Natural killer cell treated with Interleukin-12 subunit alpha and Interleukin-12 subunit beta and Interleukin-15 and Interleukin-18, amount 100 ng/mL, for 72 hours (primary cell): ENCODE results near the gene NRXN3. TPM values are rescaled to one million over a fixed set of nuclear protein-coding genes. Genes with fewer than 3 reads are reported as not detected.
"Not testable (repeated sequence)": the region's sequence is repeated elsewhere in the genome, so short reads cannot be mapped to it uniquely, and the experiment has no call there.

Experiments used
- ATAC-seq, 2 donors: fragments of 150-1000 bp; cut with Tn5 transposase in 1 of 2; sonication (Bioruptor Pico), chemical (Tn5 transposase) in 1 of 2; 2 replicates each; pipeline ENCODE4 v1.10.0; 2021
- DNase-seq: peaks from one replicate; pipeline ENCODE4 v3.0.0; 2022; ENCODE audit warnings: low spot score
- H3K27ac Mint-ChIP-seq, 2 donors: 1 replicate in 1 of 2; 2 replicates in 1 of 2; pipeline ENCODE4 v1.8.0; 2022; ENCODE audit warnings: mixed read lengths in 2 of 2, mild to moderate bottlenecking in 1 of 2, moderate library complexity in 1 of 2
- H3K27me3 Mint-ChIP-seq, 2 donors: 1 replicate in 1 of 2; 2 replicates in 1 of 2; pipeline ENCODE4 v1.8.0; 2022; ENCODE audit warnings: mixed read lengths in 2 of 2
- H3K36me3 Mint-ChIP-seq: one replicate; pipeline ENCODE4 v1.8.0; 2022; ENCODE audit warnings: mixed read lengths
- H3K4me1 Mint-ChIP-seq, 2 donors: 1 replicate in 1 of 2; 2 replicates in 1 of 2; pipeline ENCODE4 v1.8.0; 2022; ENCODE audit warnings: low read depth in 2 of 2, mixed read lengths in 2 of 2, mild to moderate bottlenecking in 1 of 2
- H3K4me3 Mint-ChIP-seq: one replicate; pipeline ENCODE4 v1.8.0; 2022; ENCODE audit warnings: mixed read lengths
- H3K9me3 Mint-ChIP-seq: 2 replicates; pipeline ENCODE4 v1.8.0; 2022; ENCODE audit warnings: mixed read lengths
- total RNA-seq, 2 donors: library from RNA; stranded (reverse); gene quantifications; one replicate each; pipeline ENCODE4 v1.2.3, GENCODE V29; 2022

The NRXN3 gene
- total RNA-seq, 2 donors from 2014 or later: not detected

GRCh38 chr14:78437448-78437847 is 267.3 kb downstream of the NRXN3 start:
- DNase-seq, ATAC-seq, H3K4me3 Mint-ChIP-seq, H3K9me3 Mint-ChIP-seq, H3K4me1 Mint-ChIP-seq, H3K27ac Mint-ChIP-seq, H3K36me3 Mint-ChIP-seq: not testable (repeated sequence)
- peaks cover 7 to 11% of the 10 kb centered on the region in 2 donors for H3K27me3 Mint-ChIP-seq

- peaks cover 7% of the 10 kb centered on the region in 2 donors for H3K27me3 Mint-ChIP-seq
- no peak overlapping the region for H3K4me3 Mint-ChIP-seq
- DNase-seq: no peak
- H3K9me3 Mint-ChIP-seq: no peaks in the 10 kb centered on the region
- no peaks in the 10 kb centered on the region for H3K36me3 Mint-ChIP-seq
- H3K27ac Mint-ChIP-seq: no peak overlapping the region
- no peak for ATAC-seq
- no peaks in the 10 kb centered on the region for H3K4me1 Mint-ChIP-seq
Measured at GRCh38 chr14:78440356-78440894, 270.3 kb downstream of the NRXN3 start.

DNA sequence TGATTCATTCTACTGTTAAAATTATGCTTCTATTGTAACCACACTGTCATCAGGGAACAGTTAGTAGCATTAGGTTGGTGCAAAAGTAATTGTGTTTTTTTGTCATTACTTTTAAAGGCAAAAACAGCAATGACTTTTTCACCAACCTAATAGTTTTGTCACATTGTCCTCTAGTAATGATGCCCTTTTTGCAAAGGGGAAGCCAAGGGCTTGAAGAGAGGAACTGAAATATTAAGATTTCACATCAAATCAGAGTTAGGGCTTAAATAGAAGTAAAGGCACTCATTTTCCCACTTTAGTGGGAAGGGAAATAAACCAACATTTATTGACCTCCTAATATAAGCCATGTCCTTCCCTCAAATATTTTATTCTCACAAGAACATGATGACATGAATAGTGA is 273.7 kb downstream of the NRXN3 start:
- no peak for DNase-seq
- no peak for ATAC-seq
- Mint-ChIP-seq H3K36me3 (no peaks in the 10 kb centered on the region), H3K9me3 (no peaks in the 10 kb centered on the region), H3K4me1 (no peaks in the 10 kb centered on the region), H3K4me3 (no peak overlapping the region), H3K27ac (no peak overlapping the region), H3K27me3 (peaks cover 5 to 6% of the 10 kb centered on the region in 2 donors)

DNA sequence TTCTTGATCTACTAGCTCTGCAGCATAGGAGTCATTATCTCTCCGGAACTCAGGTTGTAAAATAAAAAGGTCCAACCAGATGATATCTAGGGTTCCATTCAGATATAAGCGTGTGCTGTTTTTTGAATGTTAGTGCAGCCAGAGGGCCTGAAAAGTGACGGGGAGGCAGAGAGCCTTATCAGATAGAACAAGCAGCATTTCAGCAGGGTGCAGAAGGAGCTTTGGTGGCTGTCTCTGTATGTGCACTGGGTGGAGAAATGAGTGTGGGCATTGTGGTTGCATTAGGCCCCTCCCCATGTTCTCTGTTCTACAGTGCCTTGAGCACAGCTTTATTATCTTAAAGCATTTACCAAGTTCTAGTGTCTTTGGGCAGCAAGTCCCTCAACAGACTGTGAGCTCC is 275.1 kb downstream of the NRXN3 start:
- Mint-ChIP-seq H3K27ac (no peak overlapping the region), H3K36me3 (no peaks in the 10 kb centered on the region), H3K4me1 (no peaks in the 10 kb centered on the region), H3K9me3 (no peaks in the 10 kb centered on the region), H3K27me3 (peaks cover 5% of the 10 kb centered on the region in 2 donors), H3K4me3 (no peak overlapping the region)
- ATAC-seq (no peak), DNase-seq (no peak)

DNA sequence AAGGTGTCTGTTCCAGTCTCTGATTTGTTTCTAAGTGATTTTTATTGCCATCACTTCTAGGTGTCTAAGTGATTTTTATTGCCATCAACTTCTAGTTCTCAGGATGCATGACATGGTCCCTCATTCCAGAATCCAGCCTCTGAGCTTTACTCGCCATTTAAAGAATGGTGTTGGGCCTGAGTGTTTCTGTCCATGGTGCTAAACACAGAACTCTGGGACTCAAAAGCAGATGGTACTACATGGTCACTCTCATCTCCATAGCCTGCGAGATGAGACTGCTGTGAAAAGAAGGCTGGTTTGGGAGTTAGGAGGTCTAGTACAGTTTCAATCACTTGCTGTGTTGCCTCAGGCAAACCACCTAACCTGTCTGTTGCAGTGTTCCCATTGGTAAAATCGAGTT is 276.6 kb downstream of the NRXN3 start:
- no peak overlapping the region for H3K4me3 Mint-ChIP-seq
- ATAC-seq: no peak
- DNase-seq: no peak
- no peaks in the 10 kb centered on the region for H3K9me3 Mint-ChIP-seq
- no peaks in the 10 kb centered on the region for H3K4me1 Mint-ChIP-seq
- H3K27ac Mint-ChIP-seq: no peak overlapping the region
- peaks cover 2 to 5% of the 10 kb centered on the region in 2 donors for H3K27me3 Mint-ChIP-seq
- H3K36me3 Mint-ChIP-seq: no peaks in the 10 kb centered on the region

DNA sequence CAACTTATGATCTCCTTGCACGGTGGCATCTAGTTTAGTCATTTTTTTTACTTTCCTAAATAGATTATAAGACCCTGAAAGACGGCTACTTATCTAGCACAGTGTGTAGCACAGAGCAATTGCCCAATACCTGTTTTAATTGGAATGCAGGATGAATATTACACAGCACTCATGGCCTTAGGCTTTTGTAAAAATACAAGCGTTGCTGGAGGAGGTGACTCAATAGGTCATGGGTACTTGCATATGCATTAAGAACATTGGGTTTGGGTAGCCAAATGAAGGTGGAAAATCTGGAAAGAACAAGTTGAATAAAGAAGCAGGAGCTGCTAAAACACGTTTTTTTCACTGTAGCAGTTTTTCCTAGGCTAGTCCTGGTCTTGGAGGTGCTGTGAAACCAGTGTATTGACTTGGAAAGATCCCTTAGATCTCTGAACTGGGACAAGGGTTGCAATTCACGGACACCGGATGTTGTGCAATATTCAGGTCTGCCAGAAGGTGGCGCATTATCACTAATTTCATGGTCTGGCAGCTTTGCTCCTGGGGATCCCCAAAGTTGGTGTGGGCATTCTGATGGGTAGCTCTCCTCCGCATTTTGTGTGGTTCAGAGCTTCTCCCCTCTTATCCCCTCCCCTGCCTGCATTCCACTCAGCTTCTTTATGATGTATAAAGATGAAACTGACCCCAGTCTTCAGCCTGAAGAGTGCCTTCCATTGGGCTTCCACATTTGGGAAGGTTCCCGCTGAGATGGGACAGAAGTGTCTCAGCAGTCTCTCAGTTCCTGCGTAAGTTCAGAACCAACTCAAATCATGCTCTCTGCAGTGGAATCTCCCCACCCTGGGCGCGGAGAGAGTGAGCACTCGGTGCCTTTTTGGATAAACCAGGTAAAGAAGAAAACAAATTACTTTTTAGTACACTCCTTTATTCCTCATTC is 278.3 kb downstream of the NRXN3 start:
- no peak for ATAC-seq

DNA sequence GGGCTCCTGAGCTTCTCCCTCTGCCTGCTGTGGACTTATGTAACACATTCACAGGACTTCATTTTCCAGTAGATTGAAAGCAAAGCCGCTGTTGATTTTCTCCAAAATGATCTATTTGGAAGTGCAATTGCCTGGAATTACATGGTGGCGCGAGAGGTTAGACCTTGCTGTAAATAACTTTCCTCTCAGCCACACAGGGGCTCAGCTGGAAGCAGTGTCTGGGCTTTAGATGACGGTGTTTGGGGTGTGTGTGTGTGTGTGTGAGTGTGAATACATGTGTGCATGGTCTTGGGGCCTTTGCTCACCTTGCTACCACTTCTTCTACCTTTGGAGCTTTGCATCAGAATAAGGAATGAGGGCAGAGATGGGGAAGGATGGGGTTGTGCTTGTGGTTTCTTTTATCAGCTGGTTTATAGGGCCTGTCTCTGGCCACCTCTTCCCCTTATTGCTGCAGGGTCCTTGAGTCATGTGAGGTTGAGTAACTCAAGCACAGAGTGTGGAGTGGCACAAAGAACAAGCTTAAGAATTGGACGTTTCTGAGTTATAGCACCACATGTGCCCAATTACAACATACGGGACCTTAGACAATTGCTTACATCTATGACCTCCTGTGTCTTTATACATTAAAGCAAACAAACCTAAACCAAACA is 280.6 kb downstream of the NRXN3 start:
- Mint-ChIP-seq H3K4me1 (no peaks in the 10 kb centered on the region), H3K27ac (no peak overlapping the region), H3K36me3 (no peaks in the 10 kb centered on the region), H3K4me3 (no peak overlapping the region), H3K27me3 (peaks cover 0 to 5% of the 10 kb centered on the region in 2 donors), H3K9me3 (no peaks in the 10 kb centered on the region)
- DNase-seq: no peak
- ATAC-seq: no peak

More for the DNA sequence above, 278.3 kb downstream of the NRXN3 start:
- Mint-ChIP-seq H3K4me3 (no peak overlapping the region), H3K4me1 (no peaks in the 10 kb centered on the region), H3K27ac (no peak overlapping the region), H3K27me3 (peaks cover 0 to 5% of the 10 kb centered on the region in 2 donors), H3K9me3 (no peaks in the 10 kb centered on the region), H3K36me3 (no peaks in the 10 kb centered on the region)
- no peak for DNase-seq

DNA sequence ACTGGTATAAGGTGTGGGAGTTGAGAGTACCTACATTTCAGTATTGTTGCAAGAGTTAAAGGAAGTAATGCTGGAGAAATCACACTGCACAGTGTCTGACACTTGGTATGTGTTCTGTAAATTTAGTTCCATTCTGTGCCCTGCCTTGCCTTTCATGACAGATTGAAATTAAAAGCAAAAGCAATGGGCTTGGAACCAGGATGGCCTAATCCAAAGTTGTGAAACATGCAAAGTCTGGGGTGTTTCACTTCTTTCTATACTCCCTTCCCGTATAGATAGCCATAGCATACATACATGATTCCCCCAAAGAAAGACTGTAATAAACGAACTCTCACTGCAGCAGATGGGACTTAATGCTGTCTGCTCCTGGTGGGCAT is 281.1 kb downstream of the NRXN3 start:
- no peak overlapping the region for H3K27ac Mint-ChIP-seq
- peaks cover 0 to 5% of the 10 kb centered on the region in 2 donors for H3K27me3 Mint-ChIP-seq
- H3K4me3 Mint-ChIP-seq: no peak overlapping the region
- H3K9me3 Mint-ChIP-seq: no peaks in the 10 kb centered on the region
- DNase-seq: no peak
- ATAC-seq: no peak
- no peaks in the 10 kb centered on the region for H3K36me3 Mint-ChIP-seq
- no peaks in the 10 kb centered on the region for H3K4me1 Mint-ChIP-seq

DNA sequence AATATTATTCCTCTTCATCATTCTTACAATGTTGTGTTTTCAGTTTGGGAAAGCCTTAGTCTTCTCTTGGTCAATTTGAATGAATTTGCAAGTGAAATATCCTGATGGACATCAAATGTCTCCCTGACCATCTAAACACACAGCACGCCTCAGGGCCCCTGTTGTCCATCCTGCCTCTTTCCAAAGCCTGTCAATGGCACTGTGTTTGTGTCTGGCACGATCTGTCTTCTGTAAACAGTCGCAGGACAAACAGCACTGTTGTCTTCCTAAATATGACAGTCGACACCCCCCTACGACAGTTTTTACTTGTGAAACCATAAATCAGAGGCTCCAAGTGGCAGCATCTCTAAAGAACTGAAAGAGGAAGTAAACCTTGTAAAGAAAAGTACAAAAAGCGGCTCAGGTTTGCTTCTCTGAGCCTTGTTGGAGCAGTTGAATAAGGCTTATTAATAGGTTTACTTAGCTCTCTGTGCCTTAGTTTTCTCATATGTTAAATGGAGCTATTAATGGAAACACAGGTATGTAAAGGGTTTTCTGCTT is 285.8 kb downstream of the NRXN3 start:
- H3K4me3 Mint-ChIP-seq: no peak overlapping the region
- no peaks in the 10 kb centered on the region for H3K27me3 Mint-ChIP-seq
- H3K9me3 Mint-ChIP-seq: no peaks in the 10 kb centered on the region
- H3K36me3 Mint-ChIP-seq: no peaks in the 10 kb centered on the region
- H3K4me1 Mint-ChIP-seq: no peaks in the 10 kb centered on the region
- H3K27ac Mint-ChIP-seq: no peak overlapping the region
- ATAC-seq (no peak), DNase-seq (no peak)

DNA sequence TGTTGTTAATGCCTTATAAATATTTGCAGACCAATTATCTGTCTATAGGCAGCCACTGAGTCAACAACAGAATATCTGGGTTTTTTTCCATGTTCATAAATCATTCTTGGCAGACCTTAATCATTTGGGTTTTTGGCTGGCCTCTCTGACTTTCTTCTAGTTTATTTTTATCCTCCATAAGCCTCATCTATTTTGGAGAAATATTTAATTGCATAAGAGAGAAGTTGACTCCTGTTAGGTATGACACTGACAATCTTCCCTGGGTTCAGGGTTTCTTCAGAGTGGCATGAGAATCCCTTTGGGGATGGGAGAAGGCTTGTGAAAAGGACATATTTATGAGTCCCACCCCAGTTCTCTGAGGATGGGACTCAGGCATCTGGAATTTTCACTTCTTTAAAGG is 299.8 kb downstream of the NRXN3 start:
- Mint-ChIP-seq H3K4me3 (no peak overlapping the region), H3K9me3 (peaks cover 3% of the 10 kb centered on the region), H3K27me3 (peaks cover 2 to 5% of the 10 kb centered on the region in 2 donors), H3K4me1 (no peaks in the 10 kb centered on the region), H3K27ac (no peak overlapping the region), H3K36me3 (no peaks in the 10 kb centered on the region)
- ATAC-seq (no peak), DNase-seq (no peak)

GRCh38 chr14:78479127-78479780 is 309.1 kb downstream of the NRXN3 start:
- Mint-ChIP-seq H3K4me3 (no peak overlapping the region), H3K4me1 (no peaks in the 10 kb centered on the region), H3K27ac (no peak overlapping the region), H3K27me3 (peaks cover 11 to 17% of the 10 kb centered on the region in 2 donors), H3K9me3 (peaks cover 4% of the 10 kb centered on the region), H3K36me3 (no peaks in the 10 kb centered on the region)
- no peak for ATAC-seq
- no peak for DNase-seq

DNA sequence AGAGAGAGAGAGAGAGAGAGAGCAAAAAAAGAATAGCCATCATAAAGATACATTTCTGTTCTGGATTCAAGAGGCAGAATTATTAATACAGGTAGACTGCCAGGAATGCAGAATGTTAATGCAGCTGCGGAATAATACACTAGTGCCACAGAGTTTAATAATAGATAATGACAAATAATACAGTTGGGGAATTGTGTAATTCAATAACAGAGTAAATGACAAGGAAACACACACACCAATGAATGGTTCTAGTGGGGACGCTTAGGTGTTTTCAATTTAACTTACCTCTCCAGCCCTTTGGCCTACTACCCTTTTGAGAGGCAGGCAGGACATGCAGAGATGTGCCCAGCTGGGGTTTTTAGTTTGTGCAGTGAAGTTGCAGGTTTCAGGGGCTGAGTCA is 313.9 kb downstream of the NRXN3 start:
- H3K27me3 Mint-ChIP-seq: peaks cover 13 to 17% of the 10 kb centered on the region in 2 donors
- ATAC-seq (no peak), DNase-seq (no peak)
- H3K36me3 Mint-ChIP-seq: no peaks in the 10 kb centered on the region
- H3K9me3 Mint-ChIP-seq: peaks cover 4% of the 10 kb centered on the region
- no peak overlapping the region for H3K4me3 Mint-ChIP-seq
- H3K4me1 Mint-ChIP-seq: no peaks in the 10 kb centered on the region
- H3K27ac Mint-ChIP-seq: no peak overlapping the region

- Mint-ChIP-seq H3K36me3 (no peaks in the 10 kb centered on the region), H3K9me3 (peaks cover 4% of the 10 kb centered on the region), H3K27ac (no peak overlapping the region), H3K4me3 (no peak overlapping the region), H3K4me1 (no peaks in the 10 kb centered on the region), H3K27me3 (peaks cover 11% of the 10 kb centered on the region in 2 donors)
- DNase-seq: no peak
- no peak for ATAC-seq
Measured at GRCh38 chr14:78486081-78486480, 315.9 kb downstream of the NRXN3 start.
